Sigmoid colon (tissue), 7 donors: ENCODE data around the gene NID2. TPM values are rescaled to one million over a fixed set of nuclear protein-coding genes. Genes with fewer than 3 reads are reported as not detected.

ENCODE experiments used
- DNase-seq: peaks from one replicate; pipeline ENCODE4 v3.0.0-alpha.2; 2019
- H3K27ac ChIP-seq, 4 donors: fragments of 200-600 bp; sonication (generic); one replicate each; pipeline ENCODE4 v1.5.1; 2016 to 2019; ENCODE audit warnings: mild to moderate bottlenecking in 1 of 4
- H3K27me3 ChIP-seq, 3 donors: fragments of 200-600 bp; sonication (generic); one replicate each; pipeline ENCODE4 v1.5.1; 2019; ENCODE audit warnings: mild to moderate bottlenecking in 1 of 3
- H3K36me3 ChIP-seq, 4 donors: fragments of 200-600 bp; sonication (generic); one replicate each; pipeline ENCODE4 v1.5.1; 2016 to 2019
- H3K4me1 ChIP-seq, 4 donors: fragments of 200-600 bp; sonication (generic); one replicate each; pipeline ENCODE4 v1.5.1; 2017 to 2019
- H3K4me3 ChIP-seq, 4 donors: fragments of 200-600 bp; sonication (generic); one replicate each; pipeline ENCODE4 v1.5.1; 2017 to 2019; ENCODE audit warnings: mild to moderate bottlenecking in 2 of 4, moderate library complexity in 1 of 4
- H3K9me3 ChIP-seq, 4 donors: fragments of 200-600 bp in 3 of 4; sonication (generic) in 3 of 4; one replicate each; pipeline versions ENCODE4 v1.5.1 to v1.6.1; 2013 to 2019
- CTCF ChIP-seq, 4 experiments: fragments of 450-650 bp in 3 of 4; fragments of 200-600 bp in 1 of 4; IDR thresholded peaks; one replicate each; pipeline ENCODE4 v1.5.1; 2016 to 2019; ENCODE audit warnings: antibody characterized with exemption in 4 of 4, mild to moderate bottlenecking in 3 of 4, moderate library complexity in 2 of 4
- EP300 ChIP-seq, 4 donors: sonication (generic); formaldehyde crosslinking; IDR thresholded peaks; one replicate each; pipeline ENCODE4 v1.6.1; 2017; ENCODE audit warnings: antibody characterized with exemption in 4 of 4
- POLR2A ChIP-seq, 2 donors: fragments of 450-650 bp; IDR thresholded peaks; one replicate each; pipeline ENCODE4 v1.6.1; 2016; ENCODE audit warnings: antibody characterized with exemption in 2 of 2, mild to moderate bottlenecking in 2 of 2, moderate library complexity in 2 of 2
- POLR2AphosphoS5 ChIP-seq, 4 donors: sonication (generic); formaldehyde crosslinking; IDR thresholded peaks; one replicate each; pipeline ENCODE4 v1.6.1; 2017; ENCODE audit warnings: antibody characterized with exemption in 4 of 4
- WGBS, 2 donors: extraction: QIAGEN DNeasy Blood & Tissue Kit; methylation state at CpG; one replicate each; pipeline ENCODE4 v1.1.7; 2013; 5-methylcytosine and 5-hydroxymethylcytosine counted together
- intact Hi-C: fragments of 100-400 bp; cut with DNase I; formaldehyde crosslinking; loops from one replicate; pipeline ENCODE4 v1.15.1; 2023
- polyA plus RNA-seq, 3 donors: library from polyadenylated mRNA; stranded (reverse); fragments of 200-250 nt; gene quantifications; one replicate each; pipeline ENCODE4 v1.2.3, GENCODE V29; 2013
- total RNA-seq, 4 donors: library from RNA; depleted of rRNA; stranded (reverse); fragments of >200 nt; gene quantifications; one replicate each; pipeline ENCODE4 v1.1.0, GENCODE V29; 2016
- donor health status: healthy with polysubstance abuse.
- donor health status: Bipolar disorder and iron deficiency.
- donor health status: healthy.

NID2 gene
- total and polyA plus RNA-seq, 7 donors: 0.46 to 52.9 (median 26.4) TPM

- H3K27ac ChIP-seq: no peak overlapping the region
- intact Hi-C loops: loop anchor here (1.0 to 2.0 kb wide), 2 partner anchors 73 to 135 kb away; partner anchors contain the start of gene NID2
- DNase-seq: no peak
- H3K4me3 ChIP-seq: no peak overlapping the region
- H3K4me1 ChIP-seq: peaks cover 0 to 51% (median 10%) of the 10 kb centered on the region in 4 donors
- H3K36me3 ChIP-seq: peaks cover 0 to 75% (median 18%) of the 10 kb centered on the region in 4 donors
- 34 to 55% methylated on average over 4 of the region's 4 CpGs for WGBS, 2 donors
- no peaks in the 10 kb centered on the region for H3K9me3 ChIP-seq
- no peak for TF ChIP-seq POLR2AphosphoS5 (IDR thresholded peaks at IDR 0.05)
- peak; percentile 59 to 78 (median 64) for TF ChIP-seq CTCF (IDR thresholded peaks at IDR 0.05)
- H3K27me3 ChIP-seq: no peaks in the 10 kb centered on the region
Observed at GRCh38 chr14:51996148-51996746, 72.6 kb downstream of the NID2 start.

- Histone ChIP-seq H3K27me3 (no peaks in the 10 kb centered on the region), H3K9me3 (no peaks in the 10 kb centered on the region), H3K4me1 (peaks cover 0 to 47% (median 21%) of the 10 kb centered on the region in 4 donors), H3K36me3 (peaks cover 0 to 54% (median 18%) of the 10 kb centered on the region in 4 donors), H3K4me3 (no peak overlapping the region), H3K27ac (no peak overlapping the region)
- 64 to 69% methylated on average over 3 of the region's 3 CpGs for WGBS, 2 donors
- intact Hi-C loops: no loop called here
- DNase-seq: no peak
- TF ChIP-seq CTCF (IDR thresholded peaks at IDR 0.05) (no peak), EP300 (IDR thresholded peaks at IDR 0.05) (no peak), POLR2AphosphoS5 (IDR thresholded peaks at IDR 0.05) (no peak), POLR2A (IDR thresholded peaks at IDR 0.05) (no peak)
Observed at GRCh38 chr14:51993285-51993920, 75.5 kb downstream of the NID2 start.

- H3K27me3 ChIP-seq: no peaks in the 10 kb centered on the region
- peaks cover 0 to 39% (median 19%) of the 10 kb centered on the region in 4 donors for H3K4me1 ChIP-seq
- peaks cover 0 to 46% (median 16%) of the 10 kb centered on the region in 4 donors for H3K36me3 ChIP-seq
- TF ChIP-seq CTCF (IDR thresholded peaks at IDR 0.05): no peak
- no peak for TF ChIP-seq POLR2AphosphoS5 (IDR thresholded peaks at IDR 0.05)
- TF ChIP-seq POLR2A (IDR thresholded peaks at IDR 0.05): no peak
- TF ChIP-seq EP300 (IDR thresholded peaks at IDR 0.05): no peak
- WGBS, 2 donors: 54 to 74% methylated on average over 3 of the region's 3 CpGs
- peak overlapping the region in 3 of 4 donors; percentile 92 to 94 (median 93) for H3K27ac ChIP-seq
- H3K9me3 ChIP-seq: no peaks in the 10 kb centered on the region
- no peak for DNase-seq
- intact Hi-C loops: no loop called here
- H3K4me3 ChIP-seq: peak overlapping the region; percentile 90 to 98 (median 94)
Observed at GRCh38 chr14:51990488-51990887, 78.4 kb downstream of the NID2 start.

- H3K4me3 ChIP-seq: peak within 1 kb of the TSS; percentile 90 to 98 (median 94)
- peak; percentile 97 for DNase-seq
- peaks cover 0 to 36% (median 8%) of the 10 kb centered on the region in 4 donors for H3K36me3 ChIP-seq
- 0% methylated on average over 72 of the region's 72 CpGs for WGBS, 2 donors
- TF ChIP-seq POLR2AphosphoS5 (IDR thresholded peaks at IDR 0.05) (peak; percentile 93 to 98 (median 97)), EP300 (IDR thresholded peaks at IDR 0.05) (no peak), CTCF (IDR thresholded peaks at IDR 0.05) (no peak), POLR2A (IDR thresholded peaks at IDR 0.05) (peak; percentile 80 to 82)
- peaks cover 0 to 39% (median 19%) of the 10 kb centered on the region in 4 donors for H3K4me1 ChIP-seq
- intact Hi-C loops: loop anchor here (2.0 to 5.0 kb wide), 2 partner anchors 141 to 707 kb away; no protein-coding TSS in a partner anchor
- no peaks in the 10 kb centered on the region for H3K9me3 ChIP-seq
- peak within 1 kb of the TSS; percentile 91 to 94 (median 92) for H3K27ac ChIP-seq
- no peaks in the 10 kb centered on the region for H3K27me3 ChIP-seq
Observed at GRCh38 chr14:51989293-51990234, 79.3 kb downstream of the NID2 start, which contains the start of gene RTRAF. RTRAF (plus strand) TSS chr14:51989546; CDS start chr14:51989640, 94 bp downstream.
